Adrenal gland (tissue), 12 donors: ENCODE results near the gene CCNK. TPM values are rescaled to one million over a fixed set of nuclear protein-coding genes. Genes with fewer than 3 reads are reported as not detected.

ENCODE experiments used
- DNase-seq, 7 donors: peaks; one replicate each; pipeline ENCODE4 v3.0.0-alpha.2; 2019 to 2020
- H3K27ac ChIP-seq, 5 donors: fragments of 200-600 bp; sonication (generic) in 4 of 5; 1 replicate in 3 of 5; 2 replicates in 2 of 5; pipeline versions ENCODE4 v1.5.1 to v1.8.0; 2016 to 2020; ENCODE audit warnings: mild to moderate bottlenecking in 1 of 5
- H3K27me3 ChIP-seq: fragments of 200-600 bp; 2 replicates; pipeline ENCODE4 v1.8.0; 2021
- H3K36me3 ChIP-seq, 2 donors: fragments of 200-600 bp; replicated peaks in 1 of 2; 1 replicate in 1 of 2; 2 replicates in 1 of 2; pipeline versions ENCODE4 v1.5.1 to v1.8.0; 2018 to 2022
- H3K4me1 ChIP-seq, 2 donors: fragments of 200-600 bp; replicated peaks in 1 of 2; 1 replicate in 1 of 2; 2 replicates in 1 of 2; pipeline versions ENCODE4 v1.5.1 to v1.8.0; 2018 to 2021
- H3K4me3 ChIP-seq, 4 donors: fragments of 200-600 bp; sonication (generic) in 3 of 4; one replicate each; pipeline ENCODE4 v1.5.1; 2016 to 2018
- H3K9me3 ChIP-seq, 3 donors: fragments of 200-600 bp; sonication (generic) in 1 of 3; replicated peaks in 1 of 3; 1 replicate in 2 of 3; 2 replicates in 1 of 3; pipeline versions ENCODE4 v1.5.1 to v1.8.0; 2016 to 2021
- POLR2A ChIP-seq, 2 donors: fragments of 450-650 bp; IDR thresholded peaks; one replicate each; pipeline ENCODE4 v1.6.1; 2017; ENCODE audit warnings: antibody characterized with exemption in 2 of 2, mild to moderate bottlenecking in 2 of 2, moderate library complexity in 1 of 2
- WGBS, 4 donors: extraction: QIAGEN DNeasy Blood & Tissue Kit in 2 of 4; methylation state at CpG; one replicate each; pipeline versions ENCODE4 v1.1.5 to v1.1.7; 2013 to 2017; 5-methylcytosine and 5-hydroxymethylcytosine counted together
- intact Hi-C, 2 donors: fragments of 100-400 bp; cut with DNase I; formaldehyde crosslinking; loops; one replicate each; pipeline versions ENCODE4 v1.14.1 to v1.15.0; 2022 to 2023
- polyA plus RNA-seq, 3 donors: library from polyadenylated mRNA; stranded (reverse); fragments of 200-250 nt in 2 of 3; fragments of 350-450 nt in 1 of 3; fragmentation: Illumina TruSeq in 1 of 3; extraction: RNeasy Lipid Tissue Mini Kit (QIAGEN cat#74804) in 1 of 3; gene quantifications; one replicate each; pipeline ENCODE4 v1.2.3, GENCODE V29; 2013 to 2014
- total RNA-seq, 9 donors: library from RNA; depleted of rRNA in 4 of 9; stranded (reverse); fragments of >200 nt in 4 of 9; fragments of 120-200 nt in 1 of 9; fragmentation: NEBNext Ultra II Directional in 1 of 9; extraction: Animal tissue kit (Norgen Biotek cat#: 25700) in 1 of 9; gene quantifications; one replicate each; pipeline versions ENCODE4 v1.1.0 to v1.2.4, GENCODE V29; 2013 to 2023
- TF ChIP-seq, protein P1 (sequence below), 6 experiments: fragments of 450-650 bp in 4 of 6; fragments of 200-600 bp in 2 of 6; sonication (generic) in 1 of 6; IDR thresholded peaks; 1 replicate in 5 of 6; 2 replicates in 1 of 6; pipeline versions ENCODE4 v1.5.1 to v1.8.0; 2016 to 2021; ENCODE audit warnings: antibody characterized with exemption in 6 of 6, mild to moderate bottlenecking in 2 of 6, moderate library complexity in 1 of 6
- donor health status: healthy with polysubstance abuse.
- donor health status: Bipolar disorder and iron deficiency.
- donor health status: DM: yes; HTN: yes; CAD: no.
- donor health status: DM: no; HTN: no; CAD: no.
- donor health status: DM: no; HTN: no; CAD: no.
- donor health status: DM: yes; HTN: yes; CAD: no.

CCNK gene
- total and polyA plus RNA-seq, 12 donors: 9.9 to 44.3 (median 20.2) TPM

DNA sequence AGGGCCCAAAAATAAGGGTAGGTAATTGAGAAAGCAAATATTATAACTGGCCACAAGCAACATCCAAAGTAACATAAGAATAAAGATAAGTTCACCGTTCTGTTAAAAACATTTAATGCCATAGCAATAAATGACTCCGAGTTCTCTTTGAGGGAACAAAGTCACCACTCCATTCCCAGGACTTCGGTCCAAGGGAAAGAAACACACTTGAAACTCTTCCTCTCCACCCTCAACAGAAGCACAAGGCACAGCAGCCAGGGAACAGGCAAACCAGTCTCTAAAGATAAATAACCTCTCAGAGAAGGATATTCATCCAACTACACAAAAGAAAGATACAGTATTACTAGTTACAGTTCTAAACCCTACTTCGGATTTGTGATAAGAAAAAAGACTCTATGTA is 3.1 kb upstream of the CCNK start:
- Histone ChIP-seq H3K27me3 (no peaks in the 10 kb centered on the region), H3K36me3 (no peaks in the 10 kb centered on the region), H3K4me3 (no peak overlapping the region), H3K9me3 (no peaks in the 10 kb centered on the region), H3K4me1 (peaks cover 18 to 48% of the 10 kb centered on the region in 2 donors), H3K27ac (no peak overlapping the region)
- WGBS, 4 donors: 75 to 84% (median 81%) methylated on average over 4 of the region's 4 CpGs
- intact Hi-C loops: no loop called here
- DNase-seq: no peak
- TF ChIP-seq, protein P1, sequence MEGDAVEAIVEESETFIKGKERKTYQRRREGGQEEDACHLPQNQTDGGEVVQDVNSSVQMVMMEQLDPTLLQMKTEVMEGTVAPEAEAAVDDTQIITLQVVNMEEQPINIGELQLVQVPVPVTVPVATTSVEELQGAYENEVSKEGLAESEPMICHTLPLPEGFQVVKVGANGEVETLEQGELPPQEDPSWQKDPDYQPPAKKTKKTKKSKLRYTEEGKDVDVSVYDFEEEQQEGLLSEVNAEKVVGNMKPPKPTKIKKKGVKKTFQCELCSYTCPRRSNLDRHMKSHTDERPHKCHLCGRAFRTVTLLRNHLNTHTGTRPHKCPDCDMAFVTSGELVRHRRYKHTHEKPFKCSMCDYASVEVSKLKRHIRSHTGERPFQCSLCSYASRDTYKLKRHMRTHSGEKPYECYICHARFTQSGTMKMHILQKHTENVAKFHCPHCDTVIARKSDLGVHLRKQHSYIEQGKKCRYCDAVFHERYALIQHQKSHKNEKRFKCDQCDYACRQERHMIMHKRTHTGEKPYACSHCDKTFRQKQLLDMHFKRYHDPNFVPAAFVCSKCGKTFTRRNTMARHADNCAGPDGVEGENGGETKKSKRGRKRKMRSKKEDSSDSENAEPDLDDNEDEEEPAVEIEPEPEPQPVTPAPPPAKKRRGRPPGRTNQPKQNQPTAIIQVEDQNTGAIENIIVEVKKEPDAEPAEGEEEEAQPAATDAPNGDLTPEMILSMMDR (IDR thresholded peaks at IDR 0.05): no peak
- TF ChIP-seq POLR2A (IDR thresholded peaks at IDR 0.05): no peak

DNA sequence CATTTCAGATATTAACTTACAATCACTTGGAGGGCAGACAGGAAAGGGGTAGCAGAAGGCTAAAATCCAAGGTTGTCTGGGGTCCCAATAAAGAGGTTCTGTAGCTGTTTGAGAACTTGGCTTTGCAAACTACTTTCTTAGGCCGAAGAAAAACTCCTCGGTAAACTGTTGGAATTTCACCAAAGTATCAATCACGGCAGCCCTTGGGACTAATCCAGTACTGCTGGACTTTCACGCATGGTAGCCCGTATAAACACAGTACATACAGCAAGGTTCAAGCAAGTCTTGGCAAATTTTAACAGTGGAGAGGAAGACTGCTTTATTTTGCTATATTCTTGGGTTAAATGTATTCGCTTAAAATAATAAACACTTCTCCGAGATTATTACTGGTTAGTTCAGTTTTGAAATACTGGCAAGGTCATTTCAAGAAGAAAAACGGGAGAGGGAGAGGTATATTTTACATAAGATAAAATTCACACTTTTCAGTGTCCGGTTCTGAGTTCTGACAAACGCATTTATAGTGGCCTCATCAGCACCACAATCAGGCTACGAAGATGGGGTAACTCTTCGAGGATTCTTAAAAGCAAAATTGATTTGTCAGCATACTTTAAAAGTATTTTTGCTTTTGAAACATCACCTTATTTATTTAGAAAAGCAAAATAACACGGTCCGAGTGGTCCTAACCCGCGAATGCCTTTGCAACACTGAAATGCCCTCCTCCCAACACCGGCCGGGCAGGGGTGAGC is 1.9 kb upstream of the CCNK start:
- TF ChIP-seq POLR2A (IDR thresholded peaks at IDR 0.05): no peak
- TF ChIP-seq, protein P1 (IDR thresholded peaks at IDR 0.05): no peak
- Histone ChIP-seq H3K4me3 (peak overlapping the region in 3 of 4 donors; percentile 64 to 91 (median 74)), H3K4me1 (peaks cover 22 to 57% of the 10 kb centered on the region in 2 donors), H3K9me3 (no peaks in the 10 kb centered on the region), H3K27ac (peak overlapping the region; percentile 1 to 98 (median 86)), H3K27me3 (no peaks in the 10 kb centered on the region), H3K36me3 (no peaks in the 10 kb centered on the region)
- DNase-seq: peak in 1 of 7 donors; percentile 26
- intact Hi-C loops: no loop called here
- WGBS, 4 donors: 6 to 9% (median 6%) methylated on average over 18 of the region's 18 CpGs

DNA sequence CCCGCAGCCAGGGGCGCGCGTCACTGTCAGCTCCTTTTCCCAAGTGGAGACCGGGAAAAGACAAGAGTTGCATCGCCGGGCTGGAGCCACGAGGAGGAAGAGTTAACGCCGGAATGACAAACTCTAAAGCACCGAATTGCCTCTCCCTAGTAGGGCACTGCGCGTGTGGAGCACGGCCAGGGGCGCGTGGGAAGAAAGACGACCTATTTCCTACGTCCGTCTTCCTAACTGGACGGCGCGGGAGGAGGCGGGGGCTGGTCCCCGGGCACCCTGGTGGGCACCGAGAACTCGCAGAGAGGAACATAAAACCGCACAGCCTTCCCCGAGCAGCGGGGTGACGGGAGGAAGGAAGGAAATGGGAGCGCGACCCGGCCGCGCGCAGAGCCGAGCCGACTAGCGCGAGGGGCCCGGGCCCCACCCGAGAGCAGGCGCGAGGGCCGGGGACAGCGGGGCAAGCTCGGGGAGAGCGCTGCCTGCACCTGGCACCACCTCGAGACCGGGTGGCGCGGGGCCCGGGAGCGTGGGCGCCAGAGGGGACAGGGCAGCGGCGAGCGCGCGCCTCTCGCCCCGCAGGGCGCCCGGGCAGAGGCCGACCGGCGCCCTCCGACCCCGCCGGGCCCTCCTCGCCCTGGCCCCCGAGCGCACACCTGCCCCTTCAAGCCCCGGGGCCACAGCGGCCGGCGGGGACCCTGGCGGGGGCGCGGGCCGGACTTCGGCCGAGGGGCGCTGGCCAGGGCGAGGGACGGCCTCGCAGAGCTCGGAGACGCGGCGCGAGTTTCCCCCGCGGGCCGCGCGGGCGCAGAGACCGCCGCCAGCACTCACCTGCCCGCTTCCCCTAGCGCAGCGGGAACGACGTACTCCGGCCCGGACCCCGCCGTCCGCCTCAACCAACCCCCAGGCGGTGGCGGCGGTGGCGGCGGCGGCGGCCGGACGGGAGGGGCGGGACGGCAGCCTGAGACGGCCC is 1.0 kb upstream of the CCNK start, which contains the start of gene SETD3:
Gene SETD3 (minus strand): TSS at position 954 of the 964 bp plus-strand sequence. CDS start 15,054 bp downstream, outside the sequence.
- peak within 1 kb of the TSS; percentile 23 to 98 (median 89) for H3K27ac ChIP-seq

More for the DNA sequence above, 1.0 kb upstream of the CCNK start, which contains the start of gene SETD3:
- WGBS, 4 donors: 0 to 1% (median 0%) methylated on average over 11 to 122 of the region's 122 CpGs
- intact Hi-C loops: no loop called here
- peak in 1 of 2 donors; percentile 70 for TF ChIP-seq POLR2A (IDR thresholded peaks at IDR 0.05)
- TF ChIP-seq, protein P1 (IDR thresholded peaks at IDR 0.05): peak in 2 of 6 experiments; percentile 19 to 21
- Histone ChIP-seq H3K4me1 (peaks cover 22 to 57% of the 10 kb centered on the region in 2 donors), H3K9me3 (no peaks in the 10 kb centered on the region), H3K36me3 (no peaks in the 10 kb centered on the region), H3K4me3 (peak within 1 kb of the TSS; percentile 64 to 91 (median 70)), H3K27me3 (no peaks in the 10 kb centered on the region)
- DNase-seq: peak; percentile 62 to 83 (median 72)
